ENCODE measurements around the gene MVP.

GRCh38 chr16:29790949-29791844, 29.1 kb upstream of the MVP start:
- no peak for TF ChIP-seq CTCF (IDR thresholded peaks at IDR 0.05)
- no peak for TF ChIP-seq POLR2A (IDR thresholded peaks at IDR 0.05)
